ENCODE results near the gene SARS1. TPM values are rescaled to one million over a fixed set of nuclear protein-coding genes. Genes with fewer than 3 reads are reported as not detected.
A peak's percentile ranks its signal among the peaks of the same experiment; 100 is the strongest.

The SARS1 gene
- total and polyA plus RNA-seq, 3 experiments from 2014 or later, result 157 to 195 (median 189) TPM

DNA sequence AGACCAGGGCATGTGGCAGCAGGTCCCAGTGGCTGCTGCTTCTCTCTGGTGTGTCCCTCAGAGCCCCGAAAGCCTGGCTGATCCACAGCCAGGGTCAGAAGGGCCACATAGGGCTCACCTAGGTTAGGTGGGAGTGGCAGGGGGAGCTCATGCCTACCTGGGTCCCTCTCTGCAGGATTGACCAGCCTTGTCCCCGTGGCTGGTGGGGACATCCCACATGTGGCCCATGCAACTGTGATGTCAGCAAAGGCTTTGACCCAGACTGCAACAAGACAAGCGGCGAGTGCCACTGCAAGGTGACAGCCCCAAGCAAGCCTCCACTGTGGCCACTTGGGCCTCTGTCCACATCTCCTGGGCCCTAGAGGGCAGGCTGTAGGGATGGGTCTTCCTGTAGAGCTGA lies 51.3 kb downstream of the SARS1 start:
- ChIA-PET POLR2A (no interaction called here), CTCF (interaction anchor here (1.2 to 2.8 kb wide), 4 partner anchors 133 to 270 kb away, joined by 4 to 13 read pairs (median 6); partner anchors contain the start of gene SORT1)
- H3K27me3 Mint-ChIP-seq, result peaks cover 0 to 4% of the 10 kb centered on the region in 2 donors
- peak overlapping the region in 1 of 8 donors; percentile 60 for H3K27ac Mint-ChIP-seq
- no peak overlapping the region for H3K4me3 Mint-ChIP-seq
- Histone ChIP-seq H3K9me3 (ENCODE audit: low read length) (no peaks in the 10 kb centered on the region), H3K27ac (ENCODE audit: low read depth, low read length) (no peak overlapping the region), H3K27me3 (ENCODE audit: insufficient read depth, low read length, poor library complexity, severe bottlenecking) (no peaks in the 10 kb centered on the region), H3K4me1 (ENCODE audit: insufficient read depth, low read length) (no peaks in the 10 kb centered on the region), H3K36me3 (ENCODE audit: insufficient read depth, low read length) (no peaks in the 10 kb centered on the region), H3K4me3 (ENCODE audit: low read length) (no peak overlapping the region)
- H3K9me3 Mint-ChIP-seq, result no peaks in the 10 kb centered on the region
- peaks cover 0 to 2% (median 2%) of the 10 kb centered on the region in 3 donors for H3K36me3 Mint-ChIP-seq
- H3K4me1 Mint-ChIP-seq, result peaks cover 0 to 4% (median 2%) of the 10 kb centered on the region in 3 donors
- no peak for DNase-seq

DNA sequence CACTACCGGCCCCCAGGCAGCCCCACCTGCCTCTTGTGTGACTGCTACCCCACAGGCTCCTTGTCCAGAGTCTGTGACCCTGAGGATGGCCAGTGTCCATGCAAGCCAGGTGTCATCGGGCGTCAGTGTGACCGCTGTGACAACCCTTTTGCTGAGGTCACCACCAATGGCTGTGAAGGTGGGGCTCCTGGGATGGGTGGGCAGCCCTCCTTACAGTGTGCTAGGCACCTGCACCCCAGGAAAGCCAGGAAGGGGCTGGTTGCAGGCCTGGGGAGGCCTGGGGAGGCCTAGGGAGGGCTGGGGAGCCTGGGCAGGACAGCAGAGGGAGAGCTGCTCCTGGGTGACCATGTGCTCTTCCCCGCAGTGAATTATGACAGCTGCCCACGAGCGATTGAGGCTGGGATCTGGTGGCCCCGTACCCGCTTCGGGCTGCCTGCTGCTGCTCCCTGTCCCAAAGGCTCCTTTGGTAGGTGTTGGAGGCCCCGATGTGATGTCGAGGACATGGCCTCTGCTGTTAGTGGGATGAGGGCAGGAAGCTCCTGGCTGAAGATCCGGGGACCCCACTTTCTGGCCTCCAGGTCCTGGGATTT lies 52.1 kb downstream of the SARS1 start:
- H3K36me3 ChIP-seq (ENCODE audit: insufficient read depth, low read length), result no peaks in the 10 kb centered on the region
- Mint-ChIP-seq H3K9me3 (no peaks in the 10 kb centered on the region), H3K27ac (peak overlapping the region in 1 of 8 donors; percentile 24), H3K27me3 (peaks cover 0 to 4% of the 10 kb centered on the region in 2 donors), H3K4me3 (no peak overlapping the region), H3K36me3 (peaks cover 0 to 2% (median 2%) of the 10 kb centered on the region in 3 donors), H3K4me1 (peaks cover 0 to 4% (median 2%) of the 10 kb centered on the region in 3 donors)
- no peaks in the 10 kb centered on the region for H3K9me3 ChIP-seq (ENCODE audit: low read length)
- CTCF ChIA-PET, result interaction anchor here (2.0 to 2.8 kb wide), 2 partner anchors 136 to 267 kb away, joined by 4 to 13 read pairs; no protein-coding TSS in a partner anchor
- H3K4me1 ChIP-seq (ENCODE audit: insufficient read depth, low read length), result no peaks in the 10 kb centered on the region
- H3K27ac ChIP-seq (ENCODE audit: low read depth, low read length), result no peak overlapping the region
- no peak for DNase-seq
- POLR2A ChIA-PET, result no interaction called here
- H3K27me3 ChIP-seq (ENCODE audit: insufficient read depth, low read length, poor library complexity, severe bottlenecking), result no peaks in the 10 kb centered on the region
- H3K4me3 ChIP-seq (ENCODE audit: low read length), result no peak overlapping the region

DNA sequence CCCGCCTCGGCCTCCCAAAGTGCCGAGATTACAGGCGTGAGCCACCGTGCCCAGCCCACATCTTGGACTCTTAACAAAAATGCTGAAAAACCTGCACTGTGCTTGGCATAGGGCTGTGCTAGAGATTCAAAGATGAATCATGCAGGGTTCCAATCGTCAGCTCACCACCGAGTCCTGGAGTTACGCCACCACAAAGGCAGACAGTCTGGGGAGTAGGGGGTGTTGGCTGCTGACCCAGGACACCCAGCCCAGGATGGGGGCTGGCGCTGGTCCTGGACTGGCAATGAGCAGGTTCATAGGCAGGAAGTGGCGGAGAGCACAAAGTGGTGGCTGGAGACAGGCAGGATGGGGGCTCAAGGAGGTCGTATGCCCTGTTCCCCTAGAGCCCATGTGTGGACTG lies 53.2 kb downstream of the SARS1 start:
- no peak overlapping the region for H3K27ac Mint-ChIP-seq
- no peak for DNase-seq
- H3K9me3 Mint-ChIP-seq, result no peaks in the 10 kb centered on the region
- no peak overlapping the region for H3K4me3 Mint-ChIP-seq
- no peaks in the 10 kb centered on the region for H3K36me3 ChIP-seq (ENCODE audit: insufficient read depth, low read length)
- H3K4me1 ChIP-seq (ENCODE audit: insufficient read depth, low read length), result no peaks in the 10 kb centered on the region
- H3K36me3 Mint-ChIP-seq, result peaks cover 0 to 2% (median 2%) of the 10 kb centered on the region in 3 donors
- H3K27me3 Mint-ChIP-seq, result peaks cover 0 to 4% of the 10 kb centered on the region in 2 donors
- H3K27me3 ChIP-seq (ENCODE audit: insufficient read depth, low read length, poor library complexity, severe bottlenecking), result no peaks in the 10 kb centered on the region
- ChIA-PET CTCF (interaction anchor here (1.1 kb wide), 1 partner anchor 203 kb away, joined by 3 read pairs; no protein-coding TSS in a partner anchor), POLR2A (no interaction called here)
- H3K27ac ChIP-seq (ENCODE audit: low read depth, low read length), result no peak overlapping the region
- no peak overlapping the region for H3K4me3 ChIP-seq (ENCODE audit: low read length)
- no peaks in the 10 kb centered on the region for H3K9me3 ChIP-seq (ENCODE audit: low read length)
- H3K4me1 Mint-ChIP-seq, result peaks cover 0 to 4% (median 2%) of the 10 kb centered on the region in 3 donors

DNA sequence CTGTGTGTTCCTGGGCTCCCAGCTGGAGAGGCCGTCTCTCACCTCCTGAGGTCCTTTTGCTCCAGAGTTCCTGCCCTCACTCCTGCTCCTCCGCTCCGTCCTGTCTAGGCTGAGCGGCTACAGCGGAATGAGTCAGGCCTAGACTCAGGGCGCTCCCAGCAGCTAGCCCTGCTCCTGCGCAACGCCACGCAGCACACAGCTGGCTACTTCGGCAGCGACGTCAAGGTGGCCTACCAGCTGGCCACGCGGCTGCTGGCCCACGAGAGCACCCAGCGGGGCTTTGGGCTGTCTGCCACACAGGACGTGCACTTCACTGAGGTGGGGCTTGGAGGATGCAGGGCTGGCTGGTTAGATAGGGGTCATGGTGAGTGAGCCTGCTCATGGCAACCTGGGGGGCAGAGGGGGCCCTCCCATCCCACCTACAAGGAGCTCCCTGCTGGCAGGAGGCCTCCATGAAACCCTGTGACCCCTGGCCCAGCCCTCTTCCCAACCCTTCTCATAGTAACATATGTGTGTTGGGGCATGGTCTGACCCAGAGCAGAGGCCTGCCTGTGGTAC lies 54.1 kb downstream of the SARS1 start:
- H3K27me3 ChIP-seq (ENCODE audit: insufficient read depth, low read length, poor library complexity, severe bottlenecking), result no peaks in the 10 kb centered on the region
- ChIA-PET CTCF (no interaction called here), POLR2A (no interaction called here)
- Mint-ChIP-seq H3K9me3 (no peaks in the 10 kb centered on the region), H3K4me1 (peaks cover 0 to 4% (median 2%) of the 10 kb centered on the region in 3 donors), H3K27me3 (peaks cover 0 to 4% of the 10 kb centered on the region in 2 donors), H3K4me3 (no peak overlapping the region), H3K36me3 (peaks cover 0 to 2% (median 2%) of the 10 kb centered on the region in 3 donors), H3K27ac (peak overlapping the region in 1 of 8 donors; percentile 64)
- no peak for DNase-seq
- H3K4me3 ChIP-seq (ENCODE audit: low read length), result no peak overlapping the region
- no peaks in the 10 kb centered on the region for H3K9me3 ChIP-seq (ENCODE audit: low read length)
- H3K36me3 ChIP-seq (ENCODE audit: insufficient read depth, low read length), result no peaks in the 10 kb centered on the region
- H3K27ac ChIP-seq (ENCODE audit: low read depth, low read length), result no peak overlapping the region
- no peaks in the 10 kb centered on the region for H3K4me1 ChIP-seq (ENCODE audit: insufficient read depth, low read length)

DNA sequence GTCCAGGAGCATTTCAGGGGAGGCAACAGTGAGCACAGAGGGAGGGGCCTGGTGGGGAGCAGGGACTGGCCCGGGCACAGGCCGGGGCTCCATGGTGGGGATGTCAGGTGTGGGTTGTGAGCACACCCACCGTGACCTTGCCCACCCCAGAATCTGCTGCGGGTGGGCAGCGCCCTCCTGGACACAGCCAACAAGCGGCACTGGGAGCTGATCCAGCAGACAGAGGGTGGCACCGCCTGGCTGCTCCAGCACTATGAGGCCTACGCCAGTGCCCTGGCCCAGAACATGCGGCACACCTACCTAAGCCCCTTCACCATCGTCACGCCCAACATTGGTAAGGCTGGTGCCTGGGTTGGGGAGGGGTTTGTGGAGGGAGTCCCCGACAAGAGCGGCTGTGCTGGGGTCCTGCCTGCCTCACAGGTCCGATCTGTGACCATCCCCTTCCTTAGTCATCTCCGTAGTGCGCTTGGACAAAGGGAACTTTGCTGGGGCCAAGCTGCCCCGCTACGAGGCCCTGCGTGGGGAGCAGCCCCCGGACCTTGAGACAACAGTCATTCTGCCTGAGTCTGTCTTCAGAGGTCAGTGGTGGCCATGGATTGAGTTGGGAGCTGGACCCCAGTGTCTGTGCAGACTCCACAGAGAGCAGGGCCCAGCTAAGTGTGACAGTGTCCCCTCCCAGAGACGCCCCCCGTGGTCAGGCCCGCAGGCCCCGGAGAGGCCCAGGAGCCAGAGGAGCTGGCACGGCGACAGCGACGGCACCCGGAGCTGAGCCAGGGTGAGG lies 54.9 kb downstream of the SARS1 start:
- DNase-seq, result no peak
- no peaks in the 10 kb centered on the region for H3K36me3 ChIP-seq (ENCODE audit: insufficient read depth, low read length)
- H3K27me3 ChIP-seq (ENCODE audit: insufficient read depth, low read length, poor library complexity, severe bottlenecking), result no peaks in the 10 kb centered on the region
- no peaks in the 10 kb centered on the region for H3K9me3 Mint-ChIP-seq
- H3K4me3 Mint-ChIP-seq, result no peak overlapping the region
- peaks cover 0 to 2% (median 2%) of the 10 kb centered on the region in 3 donors for H3K36me3 Mint-ChIP-seq
- no peak overlapping the region for H3K27ac Mint-ChIP-seq
- no peaks in the 10 kb centered on the region for H3K9me3 ChIP-seq (ENCODE audit: low read length)
- CTCF ChIA-PET, result interaction anchor here (1.6 kb wide), 1 partner anchor 264 kb away, joined by 5 read pairs; no protein-coding TSS in a partner anchor
- H3K4me3 ChIP-seq (ENCODE audit: low read length), result no peak overlapping the region
- peaks cover 0 to 1% (median 0%) of the 10 kb centered on the region in 3 donors for H3K4me1 Mint-ChIP-seq
- H3K4me1 ChIP-seq (ENCODE audit: insufficient read depth, low read length), result no peaks in the 10 kb centered on the region
- H3K27ac ChIP-seq (ENCODE audit: low read depth, low read length), result no peak overlapping the region
- POLR2A ChIA-PET, result no interaction called here
- H3K27me3 Mint-ChIP-seq, result peaks cover 0 to 4% of the 10 kb centered on the region in 2 donors

DNA sequence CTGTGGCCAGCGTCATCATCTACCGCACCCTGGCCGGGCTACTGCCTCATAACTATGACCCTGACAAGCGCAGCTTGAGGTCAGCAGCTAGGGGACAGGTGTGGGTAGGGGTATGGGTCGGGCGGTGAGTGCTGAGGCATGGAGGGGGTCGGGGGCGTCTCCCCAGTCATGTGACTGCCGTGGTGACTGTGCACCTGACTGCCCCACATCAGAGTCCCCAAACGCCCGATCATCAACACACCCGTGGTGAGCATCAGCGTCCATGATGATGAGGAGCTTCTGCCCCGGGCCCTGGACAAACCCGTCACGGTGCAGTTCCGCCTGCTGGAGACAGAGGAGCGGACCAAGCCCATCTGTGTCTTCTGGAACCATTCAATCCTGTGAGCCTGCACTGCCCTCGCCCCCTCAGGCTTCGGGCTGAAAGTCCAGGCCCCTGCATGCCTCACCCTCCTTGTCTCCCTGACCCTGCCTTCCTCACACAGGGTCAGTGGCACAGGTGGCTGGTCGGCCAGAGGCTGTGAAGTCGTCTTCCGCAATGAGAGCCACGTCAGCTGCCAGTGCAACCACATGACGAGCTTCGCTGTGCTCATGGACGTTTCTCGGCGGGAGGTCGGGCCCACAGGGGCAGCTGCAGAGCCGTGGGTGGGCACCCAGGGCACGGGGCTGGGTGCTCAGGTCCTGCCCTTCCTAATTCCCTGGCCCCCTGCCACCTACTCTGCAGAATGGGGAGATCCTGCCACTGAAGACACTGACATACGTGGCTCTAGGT lies 55.7 kb downstream of the SARS1 start:
- Mint-ChIP-seq H3K4me1 (no peaks in the 10 kb centered on the region), H3K27ac (no peak overlapping the region), H3K9me3 (no peaks in the 10 kb centered on the region), H3K4me3 (no peak overlapping the region), H3K36me3 (peaks cover 0 to 2% (median 2%) of the 10 kb centered on the region in 3 donors), H3K27me3 (peaks cover 0 to 4% of the 10 kb centered on the region in 2 donors)
- H3K27me3 ChIP-seq (ENCODE audit: insufficient read depth, low read length, poor library complexity, severe bottlenecking), result no peaks in the 10 kb centered on the region
- POLR2A ChIA-PET, result no interaction called here
- H3K27ac ChIP-seq (ENCODE audit: low read depth, low read length), result no peak overlapping the region
- H3K4me1 ChIP-seq (ENCODE audit: insufficient read depth, low read length), result no peaks in the 10 kb centered on the region
- DNase-seq, result no peak
- CTCF ChIA-PET, result interaction anchor here (1.6 kb wide), 1 partner anchor 263 kb away, joined by 5 read pairs; no protein-coding TSS in a partner anchor
- no peaks in the 10 kb centered on the region for H3K36me3 ChIP-seq (ENCODE audit: insufficient read depth, low read length)
- no peaks in the 10 kb centered on the region for H3K9me3 ChIP-seq (ENCODE audit: low read length)
- H3K4me3 ChIP-seq (ENCODE audit: low read length), result no peak overlapping the region

DNA sequence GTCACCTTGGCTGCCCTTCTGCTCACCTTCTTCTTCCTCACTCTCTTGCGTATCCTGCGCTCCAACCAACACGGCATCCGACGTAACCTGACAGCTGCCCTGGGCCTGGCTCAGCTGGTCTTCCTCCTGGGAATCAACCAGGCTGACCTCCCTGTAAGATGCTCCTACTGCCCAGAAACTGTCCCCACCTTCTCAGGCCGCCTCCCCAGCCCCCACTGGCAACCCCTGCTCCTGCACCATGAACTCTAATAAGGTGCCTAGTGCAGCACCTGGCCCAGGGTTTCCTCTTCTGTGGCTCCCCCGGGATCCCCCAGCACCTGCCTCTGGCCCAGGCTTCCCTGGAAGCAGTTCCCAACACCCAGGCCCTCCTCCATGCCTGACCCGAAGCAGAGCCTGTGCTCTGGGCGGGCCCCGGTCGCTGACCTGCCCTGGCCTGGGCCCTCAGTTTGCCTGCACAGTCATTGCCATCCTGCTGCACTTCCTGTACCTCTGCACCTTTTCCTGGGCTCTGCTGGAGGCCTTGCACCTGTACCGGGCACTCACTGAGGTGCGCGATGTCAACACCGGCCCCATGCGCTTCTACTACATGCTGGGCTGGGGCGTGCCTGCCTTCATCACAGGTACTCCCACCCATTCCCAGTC lies 56.4 kb downstream of the SARS1 start:
- H3K9me3 Mint-ChIP-seq, result no peaks in the 10 kb centered on the region
- POLR2A ChIA-PET, result no interaction called here
- no peak overlapping the region for H3K27ac ChIP-seq (ENCODE audit: low read depth, low read length)
- no peak for DNase-seq
- peak overlapping the region in 1 of 8 donors; percentile 82 for H3K27ac Mint-ChIP-seq
- H3K36me3 Mint-ChIP-seq, result peaks cover 0 to 2% (median 2%) of the 10 kb centered on the region in 3 donors
- H3K36me3 ChIP-seq (ENCODE audit: insufficient read depth, low read length), result no peaks in the 10 kb centered on the region
- CTCF ChIA-PET, result interaction anchor here (1.6 kb wide), 1 partner anchor 262 kb away, joined by 5 read pairs; no protein-coding TSS in a partner anchor
- no peak overlapping the region for H3K4me3 Mint-ChIP-seq
- no peaks in the 10 kb centered on the region for H3K4me1 Mint-ChIP-seq
- H3K4me1 ChIP-seq (ENCODE audit: insufficient read depth, low read length), result no peaks in the 10 kb centered on the region
- no peaks in the 10 kb centered on the region for H3K9me3 ChIP-seq (ENCODE audit: low read length)
- H3K27me3 Mint-ChIP-seq, result peaks cover 0 to 4% of the 10 kb centered on the region in 2 donors
- no peak overlapping the region for H3K4me3 ChIP-seq (ENCODE audit: low read length)
- H3K27me3 ChIP-seq (ENCODE audit: insufficient read depth, low read length, poor library complexity, severe bottlenecking), result no peaks in the 10 kb centered on the region

Measured in CD8-positive, alpha-beta memory T cell (primary cell).